Subcutaneous adipose tissue (tissue), 4 donors: Measurements from ENCODE around the gene APBA3. TPM values are rescaled to one million over a fixed set of nuclear protein-coding genes. Genes with fewer than 3 reads are reported as not detected.

Experiments used
- CTCF ChIP-seq: fragments of 450-650 bp; IDR thresholded peaks from one replicate; pipeline ENCODE4 v1.5.1; 2016; ENCODE audit warnings: low read depth, mild to moderate bottlenecking, control low read depth, antibody characterized with exemption, moderate library complexity
- total RNA-seq, 4 donors: library from RNA; depleted of rRNA; stranded (reverse); fragments of >200 nt; gene quantifications; one replicate each; pipeline ENCODE4 v1.1.0, GENCODE V29; 2016

The APBA3 gene
- total RNA-seq, 4 donors from 2014 or later: 12.4 to 31.3 (median 15.4) TPM

- TF ChIP-seq CTCF: no peak
Measured at GRCh38 chr19:3723883-3724282, 37.6 kb downstream of the APBA3 start.

GRCh38 chr19:3723110-3723488 is 38.4 kb downstream of the APBA3 start:
- no peak for TF ChIP-seq CTCF

GRCh38 chr19:3722443-3723109 is 38.9 kb downstream of the APBA3 start:
- TF ChIP-seq CTCF: no peak

GRCh38 chr19:3721887-3722442 is 39.5 kb downstream of the APBA3 start:
- no peak for TF ChIP-seq CTCF

- no peak for TF ChIP-seq CTCF
Measured at GRCh38 chr19:3721131-3721886, 40.2 kb downstream of the APBA3 start.

- TF ChIP-seq CTCF: no peak
Measured at GRCh38 chr19:3720349-3720917, 41.1 kb downstream of the APBA3 start.

GRCh38 chr19:3719868-3720267 is 41.6 kb downstream of the APBA3 start:
- TF ChIP-seq CTCF: no peak
